WI38 (cell line): ENCODE data around the gene RFC3.

Source experiments
- H3K4me3 ChIP-seq: 2 replicates; pipeline ENCODE4 v1.5.1; 2011; ENCODE audit warnings: low read depth, mild to moderate bottlenecking, control low read depth, low read length
- TF ChIP-seq, protein P1 (sequence below): IDR thresholded peaks from 2 replicates; pipeline ENCODE4 v1.5.1; 2012; ENCODE audit warnings: low read depth, mild to moderate bottlenecking, control low read depth, low read length

Gene RFC3

DNA sequence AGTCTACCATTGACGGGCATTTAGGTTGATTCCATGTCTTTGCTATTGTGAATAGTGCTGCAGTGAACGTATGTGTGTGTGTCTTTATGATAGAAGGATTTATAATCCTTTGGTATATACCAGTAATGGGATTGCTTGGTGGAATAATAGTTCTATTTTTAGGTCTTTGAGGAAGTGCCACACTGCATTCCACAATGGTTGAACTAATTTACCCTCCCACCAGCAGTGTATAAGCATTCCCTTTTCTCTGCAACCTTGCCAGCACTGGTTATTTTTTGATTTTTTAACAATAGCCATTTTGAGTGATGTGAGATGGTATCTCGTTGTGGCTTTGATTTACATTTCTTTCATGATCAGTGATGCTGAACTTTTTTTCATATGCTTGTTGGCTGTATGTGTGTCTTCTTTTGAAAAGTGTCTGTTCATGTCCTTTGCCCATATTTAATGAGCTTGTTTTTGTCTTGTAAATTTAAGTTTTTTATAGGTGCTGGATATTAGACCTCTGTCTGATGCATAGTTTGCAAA lies 37.5 kb downstream of the RFC3 start:
- no peak overlapping the region for H3K4me3 ChIP-seq
- TF ChIP-seq, protein P1, sequence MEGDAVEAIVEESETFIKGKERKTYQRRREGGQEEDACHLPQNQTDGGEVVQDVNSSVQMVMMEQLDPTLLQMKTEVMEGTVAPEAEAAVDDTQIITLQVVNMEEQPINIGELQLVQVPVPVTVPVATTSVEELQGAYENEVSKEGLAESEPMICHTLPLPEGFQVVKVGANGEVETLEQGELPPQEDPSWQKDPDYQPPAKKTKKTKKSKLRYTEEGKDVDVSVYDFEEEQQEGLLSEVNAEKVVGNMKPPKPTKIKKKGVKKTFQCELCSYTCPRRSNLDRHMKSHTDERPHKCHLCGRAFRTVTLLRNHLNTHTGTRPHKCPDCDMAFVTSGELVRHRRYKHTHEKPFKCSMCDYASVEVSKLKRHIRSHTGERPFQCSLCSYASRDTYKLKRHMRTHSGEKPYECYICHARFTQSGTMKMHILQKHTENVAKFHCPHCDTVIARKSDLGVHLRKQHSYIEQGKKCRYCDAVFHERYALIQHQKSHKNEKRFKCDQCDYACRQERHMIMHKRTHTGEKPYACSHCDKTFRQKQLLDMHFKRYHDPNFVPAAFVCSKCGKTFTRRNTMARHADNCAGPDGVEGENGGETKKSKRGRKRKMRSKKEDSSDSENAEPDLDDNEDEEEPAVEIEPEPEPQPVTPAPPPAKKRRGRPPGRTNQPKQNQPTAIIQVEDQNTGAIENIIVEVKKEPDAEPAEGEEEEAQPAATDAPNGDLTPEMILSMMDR, result no peak

DNA sequence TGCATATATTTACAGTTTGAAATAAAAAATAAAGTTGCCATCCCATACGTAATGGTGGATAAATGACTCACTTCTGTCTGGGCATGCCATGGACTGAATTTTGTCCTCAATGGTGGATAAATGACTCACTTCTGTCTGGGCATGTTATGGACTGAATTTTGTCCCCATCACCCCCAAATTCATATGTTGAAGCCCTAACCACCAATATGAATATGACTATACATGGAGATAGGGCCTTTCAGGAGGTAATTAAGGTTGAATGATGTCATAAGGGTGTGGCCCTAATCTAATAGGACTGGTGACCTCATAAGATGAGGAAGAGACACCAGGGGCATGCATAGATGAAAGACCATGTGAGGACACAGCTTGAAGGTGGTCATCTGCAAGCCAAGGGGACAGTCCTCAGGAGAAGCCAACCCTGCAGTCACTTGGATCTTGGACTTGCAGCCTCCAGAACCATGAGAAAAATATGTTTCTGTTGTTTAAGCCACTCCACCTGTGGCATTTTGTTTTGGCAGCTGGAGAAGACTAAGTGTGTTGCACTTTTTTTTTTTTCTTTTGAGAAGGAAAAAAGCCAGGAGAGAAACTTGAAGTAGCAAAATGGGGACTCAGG lies 41.8 kb downstream of the RFC3 start:
- TF ChIP-seq, protein P1, result no peak
- no peak overlapping the region for H3K4me3 ChIP-seq

DNA sequence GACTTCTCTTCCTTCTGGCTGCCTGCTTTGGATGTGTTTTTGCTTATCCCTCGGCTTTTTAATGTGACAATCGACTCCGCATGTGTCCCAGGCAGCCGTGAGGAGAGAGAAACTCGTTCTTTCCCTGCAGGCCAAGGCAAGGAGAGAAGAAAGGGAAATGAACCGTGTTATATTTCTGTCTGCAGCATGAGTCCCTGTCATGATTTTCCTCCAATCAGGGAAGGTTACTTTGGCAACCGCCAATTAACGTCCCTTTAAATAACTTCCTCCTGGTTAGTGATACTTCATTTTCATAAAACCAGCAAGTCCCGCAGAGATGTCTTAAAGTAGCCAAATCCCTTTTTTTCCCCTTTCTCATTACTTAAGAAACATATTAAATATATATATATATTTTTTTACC lies 42.6 kb downstream of the RFC3 start:
- TF ChIP-seq, protein P1, result no peak

DNA sequence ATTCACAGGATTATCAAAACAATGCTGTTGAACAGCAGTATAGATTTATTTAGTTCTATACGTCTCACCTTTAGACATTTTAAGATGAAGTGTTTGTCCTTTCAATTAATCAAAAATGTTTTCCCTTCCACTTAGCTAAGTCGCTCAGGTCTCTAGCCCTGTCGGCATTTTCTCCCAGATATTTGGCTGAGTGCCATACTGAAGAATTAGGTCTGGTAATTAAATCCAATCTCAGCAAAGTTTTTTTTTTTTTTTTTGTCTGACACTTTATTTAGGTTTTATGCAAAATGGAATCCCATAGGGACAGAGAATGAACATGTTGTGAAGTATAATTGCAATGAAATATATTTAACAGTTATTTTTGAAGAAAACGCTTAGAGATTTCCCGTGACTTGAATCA lies 44.1 kb downstream of the RFC3 start:
- TF ChIP-seq, protein P1, result no peak
- no peak overlapping the region for H3K4me3 ChIP-seq

More for the DNA sequence above, 42.6 kb downstream of the RFC3 start:
- no peak overlapping the region for H3K4me3 ChIP-seq

DNA sequence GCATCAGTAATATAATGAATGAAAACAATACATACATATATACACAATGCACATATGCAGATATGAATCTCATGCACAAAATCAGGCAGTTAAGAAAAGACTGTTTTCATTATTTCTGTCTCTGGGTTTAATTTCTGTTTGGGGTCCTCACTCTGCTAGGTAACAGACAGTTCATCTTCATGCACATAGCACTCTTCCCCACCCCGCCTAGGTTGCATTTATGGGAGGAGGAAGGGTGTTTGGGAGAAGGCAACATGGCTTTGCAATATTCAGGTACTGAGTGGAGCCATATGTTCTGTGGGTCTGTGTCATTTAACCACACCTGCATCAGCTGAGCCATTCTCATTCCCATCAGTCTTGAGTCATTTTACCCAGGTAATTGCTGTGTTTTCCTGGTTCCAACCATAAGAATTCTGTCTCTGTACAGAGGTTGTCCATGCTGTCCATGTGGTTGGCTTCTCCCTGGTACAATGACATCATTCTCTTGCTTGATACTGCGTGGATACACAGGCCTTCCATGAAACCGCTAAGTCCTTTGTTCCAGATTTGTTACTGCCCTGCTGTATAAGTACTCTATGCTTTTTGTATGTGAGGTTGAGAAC lies 45.3 kb downstream of the RFC3 start:
- TF ChIP-seq, protein P1, result no peak
- H3K4me3 ChIP-seq, result no peak overlapping the region

DNA sequence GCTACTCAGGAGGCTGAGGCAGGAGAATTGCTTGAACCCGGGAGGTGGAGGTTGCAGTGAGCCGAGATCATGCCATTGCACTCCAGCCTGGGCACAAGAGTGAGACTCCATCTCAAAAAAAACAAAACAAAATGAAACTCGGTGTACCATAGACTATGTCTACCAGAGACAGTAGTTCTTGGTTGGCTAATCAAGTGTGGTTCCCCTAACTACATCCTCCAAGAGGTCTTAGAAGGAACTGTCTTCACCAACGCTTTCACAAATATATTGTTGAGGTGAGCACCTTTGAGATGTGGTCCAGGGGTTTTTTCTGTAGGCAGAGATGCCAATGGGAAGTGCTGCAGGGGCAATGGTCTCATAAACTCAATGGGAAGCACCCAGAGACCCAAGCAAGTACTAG lies 48.0 kb downstream of the RFC3 start:
- TF ChIP-seq, protein P1, result no peak
- no peak overlapping the region for H3K4me3 ChIP-seq

DNA sequence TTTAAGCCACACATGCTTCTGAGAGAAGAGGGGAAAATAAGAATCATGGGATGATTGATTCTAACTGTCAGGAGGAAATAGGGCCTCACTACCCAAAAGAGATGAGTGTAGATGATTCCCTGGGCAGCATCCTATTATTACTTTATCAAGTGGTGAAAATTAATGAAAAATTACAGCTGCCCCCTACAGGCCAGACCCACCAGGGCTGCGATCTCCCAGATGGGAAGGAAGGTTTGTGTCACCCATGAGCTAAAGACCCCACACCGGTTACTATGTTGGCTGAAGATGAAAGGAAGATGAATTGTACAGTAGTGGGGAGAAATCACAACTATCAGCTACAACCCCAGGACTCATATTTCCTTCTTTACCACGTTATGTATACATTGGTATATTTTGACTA lies 49.5 kb downstream of the RFC3 start:
- TF ChIP-seq, protein P1, result no peak
- H3K4me3 ChIP-seq, result no peak overlapping the region
